Lower leg skin (tissue), 3 donors: ENCODE results near the gene ZRANB1.

Source experiments
- POLR2A ChIP-seq, 2 donors: fragments of 450-650 bp; IDR thresholded peaks; one replicate each; pipeline ENCODE4 v1.6.1; 2016 to 2017; ENCODE audit warnings: antibody characterized with exemption in 2 of 2, mild to moderate bottlenecking in 1 of 2, moderate library complexity in 1 of 2
- TF ChIP-seq, protein P1 (sequence below), 3 donors: fragments of 450-650 bp; IDR thresholded peaks; one replicate each; pipeline ENCODE4 v1.5.1; 2016; ENCODE audit warnings: antibody characterized with exemption in 3 of 3, mild to moderate bottlenecking in 3 of 3, moderate library complexity in 2 of 3

DNA sequence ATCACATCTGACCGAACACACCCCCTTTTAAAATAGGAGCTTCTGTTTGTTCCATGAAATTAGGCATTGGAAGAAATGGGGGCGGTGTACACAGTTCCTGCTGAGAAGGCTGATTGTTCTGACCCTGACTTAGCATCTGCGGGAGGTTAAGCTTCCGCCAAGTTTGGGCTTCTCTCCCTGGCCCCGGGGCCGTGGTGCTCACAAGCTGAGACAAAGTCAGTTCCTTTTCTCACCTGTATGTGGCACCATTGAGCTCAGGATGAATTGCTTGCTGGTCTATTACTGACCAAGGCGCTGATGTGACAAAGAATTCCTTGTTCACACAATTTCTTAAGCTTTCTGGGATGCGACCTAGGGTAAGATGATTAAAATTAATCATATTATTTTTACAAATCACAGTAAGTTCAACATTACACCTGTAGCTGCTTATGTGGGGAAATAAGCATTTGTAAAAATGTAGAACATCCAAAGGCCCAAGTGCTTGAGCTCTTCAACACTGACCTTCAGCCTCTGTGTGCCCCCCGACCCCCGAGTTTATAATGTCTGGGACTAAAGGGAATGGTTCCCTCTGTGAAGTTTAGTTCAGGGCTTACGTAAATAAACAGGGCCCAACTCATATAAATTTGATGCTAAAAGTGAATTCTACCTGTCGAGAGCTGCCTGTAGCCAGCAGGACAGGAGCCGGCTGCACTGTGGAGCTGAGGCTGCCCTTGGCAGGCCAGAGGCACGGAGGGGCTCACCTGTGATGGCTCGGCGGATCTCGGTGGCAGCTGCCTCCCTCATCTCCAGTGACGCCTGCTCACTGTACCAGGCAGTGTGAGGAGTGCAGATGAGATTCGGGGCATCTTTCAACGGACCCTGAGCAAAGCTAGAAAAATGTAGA lies 50.8 kb downstream of the ZRANB1 start:
- TF ChIP-seq, protein P1, sequence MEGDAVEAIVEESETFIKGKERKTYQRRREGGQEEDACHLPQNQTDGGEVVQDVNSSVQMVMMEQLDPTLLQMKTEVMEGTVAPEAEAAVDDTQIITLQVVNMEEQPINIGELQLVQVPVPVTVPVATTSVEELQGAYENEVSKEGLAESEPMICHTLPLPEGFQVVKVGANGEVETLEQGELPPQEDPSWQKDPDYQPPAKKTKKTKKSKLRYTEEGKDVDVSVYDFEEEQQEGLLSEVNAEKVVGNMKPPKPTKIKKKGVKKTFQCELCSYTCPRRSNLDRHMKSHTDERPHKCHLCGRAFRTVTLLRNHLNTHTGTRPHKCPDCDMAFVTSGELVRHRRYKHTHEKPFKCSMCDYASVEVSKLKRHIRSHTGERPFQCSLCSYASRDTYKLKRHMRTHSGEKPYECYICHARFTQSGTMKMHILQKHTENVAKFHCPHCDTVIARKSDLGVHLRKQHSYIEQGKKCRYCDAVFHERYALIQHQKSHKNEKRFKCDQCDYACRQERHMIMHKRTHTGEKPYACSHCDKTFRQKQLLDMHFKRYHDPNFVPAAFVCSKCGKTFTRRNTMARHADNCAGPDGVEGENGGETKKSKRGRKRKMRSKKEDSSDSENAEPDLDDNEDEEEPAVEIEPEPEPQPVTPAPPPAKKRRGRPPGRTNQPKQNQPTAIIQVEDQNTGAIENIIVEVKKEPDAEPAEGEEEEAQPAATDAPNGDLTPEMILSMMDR (IDR thresholded peaks at IDR 0.05), result peak in 1 of 3 donors; percentile 28
- TF ChIP-seq POLR2A (IDR thresholded peaks at IDR 0.05), result no peak
